GM18909 (cell line): Measurements from ENCODE around the gene HS6ST2.

Experiments
- ATAC-seq: cut with Tn5 transposase; IDR thresholded peaks from one replicate; pipeline ENCODE4 v1.9.1; 2021; ENCODE audit warnings: mild to moderate bottlenecking; ENCODE audit not compliant: unreplicated experiment, poor library complexity

The HS6ST2 gene

DNA sequence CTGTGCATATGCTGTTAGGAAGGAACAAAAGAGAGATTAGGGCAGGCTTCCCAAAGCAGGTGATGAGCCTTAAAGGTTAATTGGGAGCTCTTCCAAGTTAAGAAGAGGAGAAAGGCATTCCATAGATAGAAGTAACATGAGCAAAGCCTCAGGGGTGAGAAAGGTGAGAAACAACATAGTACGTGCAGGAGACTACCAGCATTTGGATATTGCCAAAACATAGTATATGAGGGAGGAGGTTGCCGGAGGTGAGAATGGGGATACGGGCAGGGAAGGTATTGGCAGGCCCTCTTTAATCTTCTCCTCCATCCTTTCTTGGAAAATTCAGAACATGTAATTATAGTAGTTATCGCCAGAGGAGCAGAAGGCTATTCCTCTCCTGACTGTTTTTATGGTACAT lies 373.5 kb downstream of the HS6ST2 start:
- no peak for ATAC-seq

DNA sequence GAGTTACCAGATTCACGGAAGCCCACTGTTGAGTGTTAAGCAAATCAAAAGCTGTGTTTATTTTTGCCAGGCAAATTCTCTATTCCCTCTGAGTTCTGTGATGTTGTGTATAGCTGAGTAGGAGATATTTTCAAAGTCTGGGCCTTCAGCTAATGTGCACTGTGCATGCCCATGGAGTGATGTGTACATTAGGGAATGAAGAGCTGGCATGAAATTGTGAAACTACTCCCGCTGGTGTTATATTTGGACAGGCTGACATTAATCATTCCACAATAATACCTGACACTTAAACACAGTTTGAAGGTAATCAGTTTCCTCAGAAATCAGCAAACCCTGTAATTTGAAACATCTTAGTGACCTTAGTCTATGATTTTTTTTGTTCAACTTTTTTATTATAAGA lies 381.5 kb downstream of the HS6ST2 start:
- no peak for ATAC-seq
